Neural cell (in vitro differentiated cells): ENCODE results near the gene BLTP2. TPM values are rescaled to one million over a fixed set of nuclear protein-coding genes. Genes with fewer than 3 reads are reported as not detected.

Experiments
- H2AFZ ChIP-seq: fragments of 200-600, 300-800 bp; sonication (generic), shearing (Covaris generic); 2 replicates; pipeline ENCODE4 v1.6.0; 2014; ENCODE audit warnings: low read depth, mild to moderate bottlenecking, antibody characterized with exemption, low read length, moderate library complexity
- H3F3A ChIP-seq: fragments of 200-600 bp; shearing (Covaris generic); 2 replicates; pipeline ENCODE4 v1.6.1; 2016; ENCODE audit warnings: mild to moderate bottlenecking, moderate library complexity, mixed read lengths, antibody characterized with exemption, low read length; ENCODE audit not compliant: insufficient read depth, poor library complexity, severe bottlenecking
- H3K27ac ChIP-seq: fragments of 200-600, 300-800 bp; sonication (generic), shearing (Covaris generic); 2 replicates; pipeline ENCODE4 v1.5.1; 2014; ENCODE audit warnings: mild to moderate bottlenecking, low read length, moderate library complexity
- H3K27me3 ChIP-seq: fragments of 300-800, 200-600 bp; sonication (generic), shearing (Covaris generic); 2 replicates; pipeline ENCODE4 v1.6.0; 2014; ENCODE audit warnings: mild to moderate bottlenecking, low read depth, low read length, moderate library complexity; ENCODE audit not compliant: insufficient read depth
- H3K36me3 ChIP-seq: fragments of 300-800, 200-600 bp; sonication (generic), shearing (Covaris generic); 2 replicates; pipeline ENCODE4 v1.5.1; 2014; ENCODE audit warnings: mild to moderate bottlenecking, antibody characterized with exemption, low read length, moderate library complexity; ENCODE audit not compliant: insufficient read depth
- H3K4me2 ChIP-seq: fragments of 300-800, 200-600 bp; sonication (generic), shearing (Covaris generic); 2 replicates; pipeline ENCODE4 v1.6.0; 2014; ENCODE audit warnings: mild to moderate bottlenecking, low read length
- H3K4me3 ChIP-seq: fragments of 300-800, 200-600 bp; sonication (generic), shearing (Covaris generic); 2 replicates; pipeline ENCODE4 v1.5.1; 2014; ENCODE audit warnings: mild to moderate bottlenecking, low read length, moderate library complexity
- H3K79me2 ChIP-seq: fragments of 200-600 bp; shearing (Covaris generic); replicated peaks from 2 replicates; pipeline ENCODE4 v1.6.0; 2014; ENCODE audit warnings: mild to moderate bottlenecking, low read length, moderate library complexity; ENCODE audit not compliant: insufficient read depth
- H3K9ac ChIP-seq: fragments of 300-800, 200-600 bp; sonication (generic), shearing (Covaris generic); 2 replicates; pipeline ENCODE4 v1.6.1; 2016; ENCODE audit warnings: mild to moderate bottlenecking, low read length, mixed read lengths
- H3K9me2 ChIP-seq: fragments of 200-600 bp; shearing (Covaris generic); 2 replicates; pipeline ENCODE4 v1.6.1; 2016; ENCODE audit warnings: mild to moderate bottlenecking, low read length, mixed read lengths; ENCODE audit not compliant: insufficient read depth
- H3K9me3 ChIP-seq: fragments of 200-600, 300-800 bp; sonication (generic), shearing (Covaris generic); 2 replicates; pipeline ENCODE4 v1.6.1; 2016; ENCODE audit warnings: mild to moderate bottlenecking, mixed run types, low read length, moderate library complexity, mixed read lengths
- H4K20me1 ChIP-seq: fragments of 200-600 bp; shearing (Covaris generic); 2 replicates; pipeline ENCODE4 v1.6.1; 2016; ENCODE audit warnings: mild to moderate bottlenecking, mixed run types; ENCODE audit not compliant: insufficient read depth
- CTCF ChIP-seq: fragments of 450-650 bp; IDR thresholded peaks from 2 replicates; pipeline ENCODE4 v1.5.1; 2014; ENCODE audit warnings: antibody characterized with exemption, mild to moderate bottlenecking, moderate library complexity; ENCODE audit not compliant: poor library complexity, severe bottlenecking
- EP300 ChIP-seq: fragments of 450-650 bp; conservative IDR thresholded peaks from 2 replicates; pipeline ENCODE4 v1.6.1; 2014; ENCODE audit warnings: antibody characterized with exemption, mild to moderate bottlenecking, moderate library complexity; ENCODE audit not compliant: poor library complexity, severe bottlenecking
- RAD21 ChIP-seq: fragments of 450-650 bp; conservative IDR thresholded peaks from 2 replicates; pipeline ENCODE4 v1.6.1; 2014; ENCODE audit warnings: antibody characterized with exemption, mild to moderate bottlenecking, moderate library complexity
- TAF1 ChIP-seq: IDR thresholded peaks from 2 replicates; pipeline ENCODE4 v1.6.1; 2012; ENCODE audit warnings: low read depth
- polyA plus RNA-seq: library from polyadenylated mRNA; depleted of rRNA; stranded (reverse); fragments of >200 nt; gene quantifications from 2 replicates; pipeline ENCODE4 v1.2.3, GENCODE V29; 2014
- TF ChIP-seq, protein P1 (sequence below): IDR thresholded peaks from 2 replicates; pipeline ENCODE4 v1.6.1; 2012; ENCODE audit warnings: borderline replicate concordance

Gene BLTP2
- polyA plus RNA-seq, 1 donor from 2014 or later = 54.4 TPM

GRCh38 chr17:28597606-28598383 is 47.2 kb downstream of the BLTP2 start:
- Histone ChIP-seq H3K4me2 (no peak overlapping the region), H3F3A (no peaks in the 10 kb centered on the region), H2AFZ (no peak overlapping the region), H3K9me3 (no peaks in the 10 kb centered on the region), H3K9ac (no peak overlapping the region), H3K27ac (no peak overlapping the region), H3K36me3 (no peaks in the 10 kb centered on the region), H3K9me2 (no peaks in the 10 kb centered on the region), H3K4me3 (peak overlapping the region; percentile 71), H3K27me3 (no peaks in the 10 kb centered on the region), H3K79me2 (no peaks in the 10 kb centered on the region), H4K20me1 (no peaks in the 10 kb centered on the region)
- TF ChIP-seq, protein P1, sequence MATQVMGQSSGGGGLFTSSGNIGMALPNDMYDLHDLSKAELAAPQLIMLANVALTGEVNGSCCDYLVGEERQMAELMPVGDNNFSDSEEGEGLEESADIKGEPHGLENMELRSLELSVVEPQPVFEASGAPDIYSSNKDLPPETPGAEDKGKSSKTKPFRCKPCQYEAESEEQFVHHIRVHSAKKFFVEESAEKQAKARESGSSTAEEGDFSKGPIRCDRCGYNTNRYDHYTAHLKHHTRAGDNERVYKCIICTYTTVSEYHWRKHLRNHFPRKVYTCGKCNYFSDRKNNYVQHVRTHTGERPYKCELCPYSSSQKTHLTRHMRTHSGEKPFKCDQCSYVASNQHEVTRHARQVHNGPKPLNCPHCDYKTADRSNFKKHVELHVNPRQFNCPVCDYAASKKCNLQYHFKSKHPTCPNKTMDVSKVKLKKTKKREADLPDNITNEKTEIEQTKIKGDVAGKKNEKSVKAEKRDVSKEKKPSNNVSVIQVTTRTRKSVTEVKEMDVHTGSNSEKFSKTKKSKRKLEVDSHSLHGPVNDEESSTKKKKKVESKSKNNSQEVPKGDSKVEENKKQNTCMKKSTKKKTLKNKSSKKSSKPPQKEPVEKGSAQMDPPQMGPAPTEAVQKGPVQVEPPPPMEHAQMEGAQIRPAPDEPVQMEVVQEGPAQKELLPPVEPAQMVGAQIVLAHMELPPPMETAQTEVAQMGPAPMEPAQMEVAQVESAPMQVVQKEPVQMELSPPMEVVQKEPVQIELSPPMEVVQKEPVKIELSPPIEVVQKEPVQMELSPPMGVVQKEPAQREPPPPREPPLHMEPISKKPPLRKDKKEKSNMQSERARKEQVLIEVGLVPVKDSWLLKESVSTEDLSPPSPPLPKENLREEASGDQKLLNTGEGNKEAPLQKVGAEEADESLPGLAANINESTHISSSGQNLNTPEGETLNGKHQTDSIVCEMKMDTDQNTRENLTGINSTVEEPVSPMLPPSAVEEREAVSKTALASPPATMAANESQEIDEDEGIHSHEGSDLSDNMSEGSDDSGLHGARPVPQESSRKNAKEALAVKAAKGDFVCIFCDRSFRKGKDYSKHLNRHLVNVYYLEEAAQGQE = peak; percentile 57
- TF ChIP-seq EP300 (no peak), CTCF (no peak), TAF1 (no peak), RAD21 (no peak)

Other genes with a start within 250 kb of the BLTP2 start
- 12.3 and 15.3 TPM in 2 replicates for gene SLC46A1, start 238.9 kb downstream of the BLTP2 start, polyA plus RNA-seq
- not detected in 2 replicates for gene SLC13A2, start 171.5 kb downstream of the BLTP2 start, polyA plus RNA-seq
- gene FOXN1, start 138.8 kb downstream of the BLTP2 start, polyA plus RNA-seq = not detected in 2 replicates
- 218 and 231 TPM in 2 replicates for gene UNC119, start 92.5 kb downstream of the BLTP2 start, polyA plus RNA-seq
- 37.6 and 58.5 TPM in 2 replicates for gene PIGS, start 73.6 kb downstream of the BLTP2 start, polyA plus RNA-seq
- gene ALDOC, start 68.3 kb downstream of the BLTP2 start, polyA plus RNA-seq = 3.6 and 4.0 TPM in 2 replicates
- gene SPAG5, start 46.1 kb downstream of the BLTP2 start, polyA plus RNA-seq = 19.9 and 21.2 TPM in 2 replicates
- 45.7 and 47.5 TPM in 2 replicates for gene RSKR, start 31.0 kb downstream of the BLTP2 start, polyA plus RNA-seq
- gene SDF2, start 16.7 kb upstream of the BLTP2 start, polyA plus RNA-seq = 113 and 129 TPM in 2 replicates
- 19.0 and 20.4 TPM in 2 replicates for gene SUPT6H, start 17.0 kb upstream of the BLTP2 start, polyA plus RNA-seq
- gene PROCA1, start 66.7 kb upstream of the BLTP2 start, polyA plus RNA-seq = 18.8 and 20.7 TPM in 2 replicates
- gene RAB34, start 72.7 kb upstream of the BLTP2 start, polyA plus RNA-seq = 3.4 and 9.3 TPM in 2 replicates
- 292 and 297 TPM in 2 replicates for gene RPL23A, start 74.8 kb upstream of the BLTP2 start, polyA plus RNA-seq
- not detected in 2 replicates for gene TLCD1, start 81.1 kb upstream of the BLTP2 start, polyA plus RNA-seq
- 1.5 and 2.0 TPM in 2 replicates for gene NEK8, start 83.6 kb upstream of the BLTP2 start, polyA plus RNA-seq
- gene TRAF4, start 98.9 kb upstream of the BLTP2 start, polyA plus RNA-seq = 139 and 146 TPM in 2 replicates
- 1.9 and 6.4 TPM in 2 replicates for gene FAM222B, start 197.6 kb upstream of the BLTP2 start, polyA plus RNA-seq
- 24.2 and 31.8 TPM in 2 replicates for gene ERAL1, start 209.9 kb upstream of the BLTP2 start, polyA plus RNA-seq